B cell (primary cell): ENCODE measurements around the gene RAB4A. TPM values are rescaled to one million over a fixed set of nuclear protein-coding genes. Genes with fewer than 3 reads are reported as not detected.

Experiments used
- ATAC-seq: fragments of 200-7000 bp; cut with Tn5 transposase; one replicate; pipeline ENCODE4 v1.10.0; 2021; ENCODE audit warnings: low read depth, mild to moderate bottlenecking, moderate number of reproducible peaks, moderate library complexity
- CTCF ChIA-PET: fragments of 350-600 bp; sonication (Branson Sonifier 250); formaldehyde crosslinking; loops from one replicate; lab custom pipeline; 2021; ENCODE audit warnings: antibody characterized with exemption, inconsistent platforms; lab: Charles Lee
- POLR2A ChIA-PET: fragments of 350-600 bp; sonication (Branson Sonifier 250); formaldehyde crosslinking; loops from one replicate; lab custom pipeline; 2021; ENCODE audit warnings: antibody characterized with exemption; lab: Charles Lee
- DNase-seq: peaks from one replicate; pipeline ENCODE4 v3.0.0; 2013
- H2AFZ ChIP-seq: 2 replicates; pipeline ENCODE4 v1.6.1; 2012; ENCODE audit warnings: mild to moderate bottlenecking, low read depth, low read length; ENCODE audit not compliant: insufficient read depth, poor library complexity, severe bottlenecking
- H3K27ac ChIP-seq, 2 donors: 1 replicate in 1 of 2; 2 replicates in 1 of 2; pipeline ENCODE4 v1.5.1; 2012 to 2013; ENCODE audit warnings: low read length in 2 of 2, mild to moderate bottlenecking in 2 of 2, moderate library complexity in 1 of 2
- H3K27me3 ChIP-seq, 4 experiments: fragments of 200-600 bp in 1 of 4; sonication (generic) in 1 of 4; replicated peaks in 1 of 4; 1 replicate in 2 of 4; 2 replicates in 2 of 4; pipeline versions ENCODE4 v1.6.1 to v1.7.0; 2013 to 2016; ENCODE audit warnings: low read length in 3 of 4, mild to moderate bottlenecking in 2 of 4, mixed read lengths in 1 of 4, moderate library complexity in 1 of 4; ENCODE audit not compliant: insufficient read depth in 4 of 4, control insufficient read depth in 3 of 4; ENCODE audit errors: control extremely low read depth in 1 of 4
- H3K36me3 ChIP-seq, 2 experiments: replicated peaks in 1 of 2; 1 replicate in 1 of 2; 2 replicates in 1 of 2; pipeline versions ENCODE4 v1.6.1 to v1.7.1; 2013; ENCODE audit warnings: low read length in 1 of 2; ENCODE audit not compliant: insufficient read depth in 2 of 2, control insufficient read depth in 1 of 2; ENCODE audit errors: control extremely low read depth in 1 of 2, extremely low read depth in 1 of 2
- H3K4me1 ChIP-seq, 2 donors: fragments of 200-600 bp in 1 of 2; sonication (generic) in 1 of 2; 1 replicate in 1 of 2; 2 replicates in 1 of 2; pipeline versions ENCODE4 v1.5.1 to v1.6.1; 2013 to 2017; ENCODE audit warnings: low read length in 2 of 2; ENCODE audit not compliant: control insufficient read depth in 2 of 2, insufficient read depth in 2 of 2
- H3K4me2 ChIP-seq: replicated peaks from 2 replicates; pipeline ENCODE3; 2012; ENCODE audit warnings: mild to moderate bottlenecking, low read depth, low read length; ENCODE audit not compliant: poor library complexity, severe bottlenecking
- H3K4me3 ChIP-seq, 5 experiments: fragments of 200-600 bp in 1 of 5; sonication (generic) in 1 of 5; 1 replicate in 3 of 5; 2 replicates in 2 of 5; pipeline versions ENCODE4 v1.5.1 to v1.7.0; 2011 to 2016; ENCODE audit warnings: low read length in 4 of 5, mild to moderate bottlenecking in 4 of 5, low read depth in 2 of 5, control low read depth in 1 of 5, moderate library complexity in 1 of 5; ENCODE audit not compliant: insufficient read depth in 1 of 5; ENCODE audit errors: control extremely low read depth in 1 of 5, extremely low read depth in 1 of 5
- H3K79me2 ChIP-seq: fragments of 200-600 bp; sonication (generic); one replicate; pipeline ENCODE4 v1.6.0; 2016; ENCODE audit warnings: low read length; ENCODE audit not compliant: control insufficient read depth, insufficient read depth
- H3K9ac ChIP-seq: fragments of 200-600 bp; sonication (generic); 2 replicates; pipeline ENCODE4 v1.6.1; 2017; ENCODE audit warnings: mild to moderate bottlenecking, low read length, moderate library complexity
- H3K9me3 ChIP-seq, 3 donors: one replicate each; pipeline versions ENCODE4 v1.6.1 to v1.7.1; 2013; ENCODE audit warnings: low read length in 2 of 3; ENCODE audit not compliant: control insufficient read depth in 2 of 3, insufficient read depth in 1 of 3; ENCODE audit errors: control extremely low read depth in 1 of 3
- H4K20me1 ChIP-seq: 2 replicates; pipeline ENCODE4 v1.6.0; 2012; ENCODE audit warnings: mild to moderate bottlenecking, low read length; ENCODE audit not compliant: insufficient read depth, control insufficient read depth, poor library complexity, severe bottlenecking
- H3K27ac Mint-ChIP-seq: one replicate; pipeline ENCODE4 v1.8.0; 2021; ENCODE audit warnings: mixed read lengths
- H3K27me3 Mint-ChIP-seq: one replicate; pipeline ENCODE4 v1.8.0; 2021; ENCODE audit warnings: mixed read lengths
- H3K4me1 Mint-ChIP-seq: one replicate; pipeline ENCODE4 v1.8.0; 2021; ENCODE audit warnings: mixed read lengths
- H3K4me3 Mint-ChIP-seq: one replicate; pipeline ENCODE4 v1.8.0; 2021; ENCODE audit warnings: mixed read lengths
- H3K9me3 Mint-ChIP-seq: one replicate; pipeline ENCODE4 v1.8.0; 2022; ENCODE audit warnings: mixed read lengths; ENCODE audit not compliant: insufficient read depth
- EZH2 ChIP-seq: IDR thresholded peaks from 2 replicates; pipeline ENCODE4 v1.6.1; 2012; ENCODE audit warnings: borderline replicate concordance, low read depth, mild to moderate bottlenecking, moderate library complexity, low read length; ENCODE audit not compliant: insufficient read depth, poor library complexity, severe bottlenecking
- WGBS: methylation state at CpG from one replicate; pipeline ENCODE4 v1.1.5; 2013; ENCODE audit warnings: missing lambda C conversion rate; ENCODE audit not compliant: insufficient coverage; 5-methylcytosine and 5-hydroxymethylcytosine counted together
- intact Hi-C: fragments of 100-400 bp; cut with micrococcal nuclease; formaldehyde crosslinking; loops from one replicate; pipeline ENCODE4 v1.10.0; 2022
- polyA plus RNA-seq: library from polyadenylated mRNA; depleted of rRNA; stranded (reverse); fragments of >200 nt; gene quantifications from 2 replicates; pipeline ENCODE4 v1.2.3, GENCODE V29; 2012
- total RNA-seq, 2 donors: library from RNA; stranded (reverse); fragments of 120-200 nt in 1 of 2; gene quantifications; 1 replicate in 1 of 2; 2 replicates in 1 of 2; pipeline versions ENCODE4 v1.2.3 to v1.2.4, GENCODE V29; 2013 to 2022
- TF ChIP-seq, protein P1 (sequence below): fragments of 200-600 bp; IDR thresholded peaks from one replicate; pipeline ENCODE4 v1.8.0; 2022; ENCODE audit warnings: antibody characterized with exemption, mild to moderate bottlenecking

The RAB4A gene
- total and polyA plus RNA-seq, 2 donors (not counting 1 experiment from before 2014, with no cell fraction given) = 14.7 to 49.7 TPM

DNA sequence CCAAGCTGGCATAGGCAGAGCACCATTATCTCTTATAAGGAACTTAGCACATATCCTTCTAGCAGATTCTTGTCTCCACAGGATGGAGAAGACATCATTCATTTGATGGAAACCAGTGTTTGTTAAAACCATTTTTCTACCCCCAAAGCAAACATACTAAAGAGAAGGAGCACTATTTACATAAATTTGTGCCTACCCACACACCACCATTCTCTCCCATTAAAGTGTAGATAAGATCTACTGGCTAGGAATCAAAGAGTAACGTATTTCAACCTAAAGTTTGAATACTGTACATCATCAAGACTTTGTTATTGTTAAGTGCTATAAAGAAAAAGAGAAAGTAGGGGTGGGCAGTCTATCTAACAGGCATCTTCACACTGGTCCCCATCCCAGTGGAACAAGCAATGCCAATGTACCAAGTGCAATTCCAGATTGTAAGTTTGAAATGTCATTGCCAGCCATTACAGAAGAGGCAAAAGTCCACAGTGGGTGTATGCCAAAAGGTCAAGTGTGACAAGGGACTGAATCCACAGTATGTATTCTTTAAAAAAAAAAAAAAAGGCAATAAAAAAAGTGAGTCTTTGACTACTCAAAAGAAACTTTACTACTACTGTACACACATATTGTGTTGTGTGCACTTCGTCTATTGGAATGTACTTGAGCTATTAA lies 53.1 kb downstream of the RAB4A start:
- no peak overlapping the region for H3K27ac Mint-ChIP-seq
- peaks cover 14 to 17% of the 10 kb centered on the region in 2 donors for H3K4me1 ChIP-seq
- no peak for ATAC-seq

DNA sequence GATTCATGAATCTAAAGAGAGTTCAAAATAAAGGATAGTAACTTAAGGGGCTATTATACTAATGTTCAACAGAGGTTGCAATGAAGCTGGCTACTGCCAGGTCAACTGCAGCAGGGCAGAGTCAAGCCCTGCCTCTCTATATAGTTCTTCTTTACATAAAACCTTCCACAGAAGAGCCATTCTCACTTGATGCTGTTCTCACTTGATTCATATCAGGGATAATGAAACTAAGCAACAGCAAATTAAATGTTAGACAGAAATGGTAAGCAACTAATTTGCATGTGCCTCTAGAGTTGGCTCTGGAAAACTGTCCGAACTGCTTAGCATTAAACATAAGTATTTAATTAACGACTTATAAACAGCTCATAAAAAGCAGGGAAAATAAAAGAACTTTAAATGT lies 54.5 kb downstream of the RAB4A start:
- Mint-ChIP-seq H3K27ac (peak overlapping the region; percentile 92), H3K4me1 (peaks cover 41% of the 10 kb centered on the region), H3K4me3 (peak overlapping the region; percentile 80), H3K9me3 (no peaks in the 10 kb centered on the region), H3K27me3 (no peaks in the 10 kb centered on the region)
- no CpG with 5 or more reads among the region's 2 CpGs for WGBS
- peak overlapping the region in 2 of 5 experiments; percentile 2 to 34 for H3K4me3 ChIP-seq
- intact Hi-C loops = no loop called here
- H3K4me2 ChIP-seq = peak overlapping the region; percentile 39
- no peak for TF ChIP-seq EZH2
- TF ChIP-seq, protein P1, sequence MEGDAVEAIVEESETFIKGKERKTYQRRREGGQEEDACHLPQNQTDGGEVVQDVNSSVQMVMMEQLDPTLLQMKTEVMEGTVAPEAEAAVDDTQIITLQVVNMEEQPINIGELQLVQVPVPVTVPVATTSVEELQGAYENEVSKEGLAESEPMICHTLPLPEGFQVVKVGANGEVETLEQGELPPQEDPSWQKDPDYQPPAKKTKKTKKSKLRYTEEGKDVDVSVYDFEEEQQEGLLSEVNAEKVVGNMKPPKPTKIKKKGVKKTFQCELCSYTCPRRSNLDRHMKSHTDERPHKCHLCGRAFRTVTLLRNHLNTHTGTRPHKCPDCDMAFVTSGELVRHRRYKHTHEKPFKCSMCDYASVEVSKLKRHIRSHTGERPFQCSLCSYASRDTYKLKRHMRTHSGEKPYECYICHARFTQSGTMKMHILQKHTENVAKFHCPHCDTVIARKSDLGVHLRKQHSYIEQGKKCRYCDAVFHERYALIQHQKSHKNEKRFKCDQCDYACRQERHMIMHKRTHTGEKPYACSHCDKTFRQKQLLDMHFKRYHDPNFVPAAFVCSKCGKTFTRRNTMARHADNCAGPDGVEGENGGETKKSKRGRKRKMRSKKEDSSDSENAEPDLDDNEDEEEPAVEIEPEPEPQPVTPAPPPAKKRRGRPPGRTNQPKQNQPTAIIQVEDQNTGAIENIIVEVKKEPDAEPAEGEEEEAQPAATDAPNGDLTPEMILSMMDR = no peak
- peak overlapping the region; percentile 28 for H3K9ac ChIP-seq
- no peak overlapping the region for H2AFZ ChIP-seq
- H3K27ac ChIP-seq = peak overlapping the region in 1 of 2 donors; percentile 65
- no peak for DNase-seq
- ATAC-seq = no peak
- CTCF ChIA-PET = interaction anchor here (0.6 to 1.3 kb wide), 3 partner anchors 9 to 16 kb away, joined by 3 to 6 read pairs (median 3); no protein-coding TSS in a partner anchor
- POLR2A ChIA-PET = no interaction called here
- no peaks in the 10 kb centered on the region for H3K9me3 ChIP-seq
- H3K27me3 ChIP-seq = no peaks in the 10 kb centered on the region
- no peaks in the 10 kb centered on the region for H3K79me2 ChIP-seq
- H4K20me1 ChIP-seq = no peaks in the 10 kb centered on the region
- peaks cover 16 to 18% of the 10 kb centered on the region in 2 donors for H3K4me1 ChIP-seq
- peaks cover 0 to 21% of the 10 kb centered on the region in 2 experiments for H3K36me3 ChIP-seq

More for the DNA sequence above, 53.1 kb downstream of the RAB4A start:
- no peaks in the 10 kb centered on the region for H3K9me3 Mint-ChIP-seq
- Histone ChIP-seq H3K4me3 (no peak overlapping the region), H2AFZ (no peak overlapping the region), H4K20me1 (no peaks in the 10 kb centered on the region), H3K27me3 (no peaks in the 10 kb centered on the region), H3K27ac (no peak overlapping the region), H3K79me2 (no peaks in the 10 kb centered on the region), H3K36me3 (peaks cover 0 to 21% of the 10 kb centered on the region in 2 experiments), H3K9me3 (no peaks in the 10 kb centered on the region), H3K4me2 (no peak overlapping the region), H3K9ac (no peak overlapping the region)
- no peak for DNase-seq
- no peak overlapping the region for H3K4me3 Mint-ChIP-seq
- TF ChIP-seq, protein P1 = no peak
- no peak for TF ChIP-seq EZH2
- no peaks in the 10 kb centered on the region for H3K27me3 Mint-ChIP-seq
- POLR2A ChIA-PET = no interaction called here
- CTCF ChIA-PET = interaction anchor here (1.3 kb wide), 1 partner anchor 10 kb away, joined by 3 read pairs; no protein-coding TSS in a partner anchor
- H3K4me1 Mint-ChIP-seq = peaks cover 37% of the 10 kb centered on the region
- intact Hi-C loops = no loop called here
- WGBS = no CpG with 5 or more reads among the region's 2 CpGs
